Measurements from ENCODE around the gene YPEL1.

The YPEL1 gene

GRCh38 chr22:21761994-21762680 is 26.5 kb upstream of the YPEL1 start:
- no peak overlapping the region for H3K9ac ChIP-seq (ENCODE audit: low read depth, low read length)

GRCh38 chr22:21761086-21761485 is 25.5 kb upstream of the YPEL1 start:
- Histone ChIP-seq H3K36me3 (ENCODE audit: insufficient read depth, low read depth, low read length) (peaks cover 56% of the 10 kb centered on the region), H3K4me1 (ENCODE audit: insufficient read depth, low read length) (no peaks in the 10 kb centered on the region), H3K9ac (ENCODE audit: low read depth, low read length) (no peak overlapping the region)

More at GRCh38 chr22:21761994-21762680, 26.5 kb upstream of the YPEL1 start:
- H3K4me1 ChIP-seq (ENCODE audit: insufficient read depth, low read length), result no peaks in the 10 kb centered on the region
- no peak overlapping the region for H3K4me3 ChIP-seq (ENCODE audit: low read length)
- no peaks in the 10 kb centered on the region for H3K27me3 ChIP-seq (ENCODE audit: insufficient read depth, low read length)
- no peaks in the 10 kb centered on the region for H3K9me3 ChIP-seq (ENCODE audit: insufficient read depth, low read depth, low read length)
- no peak overlapping the region for H3K27ac ChIP-seq (ENCODE audit: low read length)
- peaks cover 67% of the 10 kb centered on the region for H3K36me3 ChIP-seq (ENCODE audit: insufficient read depth, low read depth, low read length)

GRCh38 chr22:21760640-21761039 is 25.0 kb upstream of the YPEL1 start:
- Histone ChIP-seq H3K9me3 (ENCODE audit: insufficient read depth, low read depth, low read length) (no peaks in the 10 kb centered on the region), H3K9ac (ENCODE audit: low read depth, low read length) (no peak overlapping the region), H3K4me3 (ENCODE audit: low read length) (no peak overlapping the region), H3K27me3 (ENCODE audit: insufficient read depth, low read length) (no peaks in the 10 kb centered on the region), H3K27ac (ENCODE audit: low read length) (no peak overlapping the region), H3K4me1 (ENCODE audit: insufficient read depth, low read length) (no peaks in the 10 kb centered on the region), H3K36me3 (ENCODE audit: insufficient read depth, low read depth, low read length) (peaks cover 52% of the 10 kb centered on the region)

More at GRCh38 chr22:21761086-21761485, 25.5 kb upstream of the YPEL1 start:
- Histone ChIP-seq H3K27me3 (ENCODE audit: insufficient read depth, low read length) (no peaks in the 10 kb centered on the region), H3K9me3 (ENCODE audit: insufficient read depth, low read depth, low read length) (no peaks in the 10 kb centered on the region), H3K4me3 (ENCODE audit: low read length) (no peak overlapping the region), H3K27ac (ENCODE audit: low read length) (no peak overlapping the region)

GRCh38 chr22:21759646-21760376 is 24.2 kb upstream of the YPEL1 start:
- no peaks in the 10 kb centered on the region for H3K9me3 ChIP-seq (ENCODE audit: insufficient read depth, low read depth, low read length)
- H3K27me3 ChIP-seq (ENCODE audit: insufficient read depth, low read length), result no peaks in the 10 kb centered on the region
- no peak overlapping the region for H3K27ac ChIP-seq (ENCODE audit: low read length)
- H3K4me1 ChIP-seq (ENCODE audit: insufficient read depth, low read length), result no peaks in the 10 kb centered on the region
- H3K36me3 ChIP-seq (ENCODE audit: insufficient read depth, low read depth, low read length), result peaks cover 44% of the 10 kb centered on the region
- H3K4me3 ChIP-seq (ENCODE audit: low read length), result no peak overlapping the region
- no peak overlapping the region for H3K9ac ChIP-seq (ENCODE audit: low read depth, low read length)

GRCh38 chr22:21759093-21759492 is 23.5 kb upstream of the YPEL1 start:
- H3K4me3 ChIP-seq (ENCODE audit: low read length), result no peak overlapping the region
- H3K9ac ChIP-seq (ENCODE audit: low read depth, low read length), result no peak overlapping the region
- no peaks in the 10 kb centered on the region for H3K27me3 ChIP-seq (ENCODE audit: insufficient read depth, low read length)
- no peak overlapping the region for H3K27ac ChIP-seq (ENCODE audit: low read length)
- no peaks in the 10 kb centered on the region for H3K4me1 ChIP-seq (ENCODE audit: insufficient read depth, low read length)
- peaks cover 37% of the 10 kb centered on the region for H3K36me3 ChIP-seq (ENCODE audit: insufficient read depth, low read depth, low read length)
- H3K9me3 ChIP-seq (ENCODE audit: insufficient read depth, low read depth, low read length), result no peaks in the 10 kb centered on the region

GRCh38 chr22:21758091-21758864 is 22.7 kb upstream of the YPEL1 start:
- Histone ChIP-seq H3K4me3 (ENCODE audit: low read length) (no peak overlapping the region), H3K27me3 (ENCODE audit: insufficient read depth, low read length) (no peaks in the 10 kb centered on the region), H3K9ac (ENCODE audit: low read depth, low read length) (no peak overlapping the region), H3K4me1 (ENCODE audit: insufficient read depth, low read length) (no peaks in the 10 kb centered on the region), H3K27ac (ENCODE audit: low read length) (no peak overlapping the region), H3K36me3 (ENCODE audit: insufficient read depth, low read depth, low read length) (peaks cover 28% of the 10 kb centered on the region), H3K9me3 (ENCODE audit: insufficient read depth, low read depth, low read length) (no peaks in the 10 kb centered on the region)

- H3K36me3 ChIP-seq (ENCODE audit: insufficient read depth, low read depth, low read length), result peaks cover 4% of the 10 kb centered on the region; the same call in 1 of the 2 replicates
- H3K9me3 ChIP-seq (ENCODE audit: insufficient read depth, low read depth, low read length), result no peaks in the 10 kb centered on the region
- no peaks in the 10 kb centered on the region for H3K27me3 ChIP-seq (ENCODE audit: insufficient read depth, low read length)
- no peaks in the 10 kb centered on the region for H3K4me1 ChIP-seq (ENCODE audit: insufficient read depth, low read length)
- H3K9ac ChIP-seq (ENCODE audit: low read depth, low read length), result no peak overlapping the region
- no peak overlapping the region for H3K4me3 ChIP-seq (ENCODE audit: low read length)
- H3K27ac ChIP-seq (ENCODE audit: low read length), result no peak overlapping the region
Measured at GRCh38 chr22:21755851-21756284, 20.3 kb upstream of the YPEL1 start.

GRCh38 chr22:21754523-21754922 is 18.9 kb upstream of the YPEL1 start:
- no peak overlapping the region for H3K4me3 ChIP-seq (ENCODE audit: low read length)
- no peak overlapping the region for H3K9ac ChIP-seq (ENCODE audit: low read depth, low read length)
- H3K4me1 ChIP-seq (ENCODE audit: insufficient read depth, low read length), result no peaks in the 10 kb centered on the region
- no peak overlapping the region for H3K27ac ChIP-seq (ENCODE audit: low read length)
- no peaks in the 10 kb centered on the region for H3K9me3 ChIP-seq (ENCODE audit: insufficient read depth, low read depth, low read length)
- H3K27me3 ChIP-seq (ENCODE audit: insufficient read depth, low read length), result no peaks in the 10 kb centered on the region
- no peaks in the 10 kb centered on the region for H3K36me3 ChIP-seq (ENCODE audit: insufficient read depth, low read depth, low read length)

GRCh38 chr22:21753374-21754111 is 17.9 kb upstream of the YPEL1 start:
- no peak overlapping the region for H3K4me3 ChIP-seq (ENCODE audit: low read length)
- no peaks in the 10 kb centered on the region for H3K27me3 ChIP-seq (ENCODE audit: insufficient read depth, low read length)
- H3K9me3 ChIP-seq (ENCODE audit: insufficient read depth, low read depth, low read length), result no peaks in the 10 kb centered on the region
- H3K36me3 ChIP-seq (ENCODE audit: insufficient read depth, low read depth, low read length), result no peaks in the 10 kb centered on the region
- no peak overlapping the region for H3K27ac ChIP-seq (ENCODE audit: low read length)
- H3K9ac ChIP-seq (ENCODE audit: low read depth, low read length), result no peak overlapping the region
- H3K4me1 ChIP-seq (ENCODE audit: insufficient read depth, low read length), result 0 out of 2 replicates have a peak, but pooled peaks cover 2% of the 10 kb centered on the region

- Histone ChIP-seq H3K27ac (ENCODE audit: low read length) (no peak overlapping the region), H3K4me3 (ENCODE audit: low read length) (no peak overlapping the region), H3K4me1 (ENCODE audit: insufficient read depth, low read length) (0 out of 2 replicates have a peak, but pooled peaks cover 3% of the 10 kb centered on the region), H3K36me3 (ENCODE audit: insufficient read depth, low read depth, low read length) (no peaks in the 10 kb centered on the region), H3K27me3 (ENCODE audit: insufficient read depth, low read length) (no peaks in the 10 kb centered on the region), H3K9ac (ENCODE audit: low read depth, low read length) (no peak overlapping the region), H3K9me3 (ENCODE audit: insufficient read depth, low read depth, low read length) (no peaks in the 10 kb centered on the region)
Measured at GRCh38 chr22:21752276-21752675, 16.7 kb upstream of the YPEL1 start.

GRCh38 chr22:21745948-21746347 is 10.4 kb upstream of the YPEL1 start:
- H3K27ac ChIP-seq (ENCODE audit: low read length), result no peak overlapping the region
- H3K4me3 ChIP-seq (ENCODE audit: low read length), result no peak overlapping the region
- no peaks in the 10 kb centered on the region for H3K9me3 ChIP-seq (ENCODE audit: insufficient read depth, low read depth, low read length)
- H3K9ac ChIP-seq (ENCODE audit: low read depth, low read length), result no peak overlapping the region
- H3K4me1 ChIP-seq (ENCODE audit: insufficient read depth, low read length), result 0 out of 2 replicates have a peak, but pooled peaks cover 3% of the 10 kb centered on the region
- no peaks in the 10 kb centered on the region for H3K36me3 ChIP-seq (ENCODE audit: insufficient read depth, low read depth, low read length)
- H3K27me3 ChIP-seq (ENCODE audit: insufficient read depth, low read length), result peaks cover 9% of the 10 kb centered on the region

Data from iPS-20b (cell line).